Spinal cord (tissue), 10 donors: ENCODE measurements around the gene A1BG. TPM values are rescaled to one million over a fixed set of nuclear protein-coding genes. Genes with fewer than 3 reads are reported as not detected.

ENCODE experiments used
- DNase-seq, 6 donors: peaks; one replicate each; pipeline versions ENCODE4 v3.0.0 to v3.0.0-alpha.2; 2013 to 2015; ENCODE audit warnings: low spot score in 6 of 6, low read depth in 4 of 6
- H3K27ac ChIP-seq: one replicate; pipeline ENCODE4 v1.5.1; 2013; ENCODE audit warnings: low read depth, low read length, control low read depth
- H3K27me3 ChIP-seq: one replicate; pipeline ENCODE4 v1.6.1; 2013; ENCODE audit warnings: low read length; ENCODE audit not compliant: control insufficient read depth, insufficient read depth
- H3K36me3 ChIP-seq: one replicate; pipeline ENCODE4 v1.6.1; 2013; ENCODE audit warnings: low read length; ENCODE audit not compliant: control insufficient read depth, insufficient read depth
- H3K4me1 ChIP-seq: one replicate; pipeline ENCODE4 v1.6.1; 2013; ENCODE audit warnings: low read length; ENCODE audit not compliant: control insufficient read depth, insufficient read depth
- H3K4me3 ChIP-seq: one replicate; pipeline ENCODE4 v1.5.1; 2013; ENCODE audit warnings: low read depth, low read length, control low read depth
- H3K9me3 ChIP-seq: one replicate; pipeline ENCODE4 v1.6.1; 2013; ENCODE audit warnings: low read length; ENCODE audit not compliant: control insufficient read depth, insufficient read depth
- WGBS: methylation state at CpG from one replicate; pipeline ENCODE4 v1.1.5; 2013; ENCODE audit warnings: missing lambda C conversion rate; ENCODE audit not compliant: insufficient coverage; 5-methylcytosine and 5-hydroxymethylcytosine counted together
- polyA plus RNA-seq, 2 donors: library from polyadenylated mRNA; unstranded; fragments of 120-200 nt; gene quantifications; one replicate each; pipeline ENCODE4 v1.2.1, GENCODE V29; 2013; ENCODE audit not compliant: insufficient read length in 2 of 2
- total RNA-seq, 2 donors: library from RNA; depleted of rRNA in 1 of 2; stranded (reverse); fragments of 120-200 nt in 1 of 2; fragments of >200 nt in 1 of 2; gene quantifications; one replicate each; pipeline versions ENCODE4 v1.2.3 to v1.2.4, GENCODE V29; 2013 to 2014
- donor health status: healthy.

A1BG gene
- total and polyA plus RNA-seq, 4 donors = 2.0 to 10.8 (median 5.0) TPM

DNA sequence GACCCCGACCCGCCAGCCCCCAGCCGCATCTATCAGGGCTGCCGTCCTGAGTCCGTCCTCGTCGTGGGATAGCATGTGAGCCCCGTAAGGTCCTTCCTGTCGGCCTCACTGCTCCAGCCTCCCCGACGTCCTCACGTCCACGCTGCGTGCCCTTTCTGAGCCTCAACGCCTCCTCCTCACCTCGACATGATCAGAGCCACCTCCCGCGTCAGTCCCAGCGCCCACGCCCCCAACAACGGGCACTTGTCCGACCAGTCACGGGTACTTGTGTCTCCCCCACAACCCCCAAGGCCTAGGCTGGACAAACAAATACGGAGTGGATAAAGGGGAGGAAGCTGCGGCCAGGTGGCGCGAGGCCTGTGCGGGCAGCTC, 8.6 kb upstream of the A1BG start:
- no peak for DNase-seq
- WGBS = 1% methylated on average over 26 of the region's 28 CpGs
- H3K27me3 ChIP-seq = peaks cover 5% of the 10 kb centered on the region

GRCh38 chr19:58357481-58358145, 4.3 kb upstream of the A1BG start:
- 63% methylated on average over 15 of the region's 19 CpGs for WGBS
- peaks cover 27% of the 10 kb centered on the region for H3K4me1 ChIP-seq
- no peak for DNase-seq
- H3K27ac ChIP-seq = no peak overlapping the region
- H3K4me3 ChIP-seq = no peak overlapping the region
- no peaks in the 10 kb centered on the region for H3K9me3 ChIP-seq
- H3K36me3 ChIP-seq = peaks cover 61% of the 10 kb centered on the region
- H3K27me3 ChIP-seq = peaks cover 9% of the 10 kb centered on the region

More for the DNA sequence above, 8.6 kb upstream of the A1BG start:
- peaks cover 29% of the 10 kb centered on the region for H3K4me1 ChIP-seq
- no peaks in the 10 kb centered on the region for H3K9me3 ChIP-seq
- H3K27ac ChIP-seq = peak overlapping the region; percentile 98
- peak overlapping the region; percentile 92 for H3K4me3 ChIP-seq
- peaks cover 39% of the 10 kb centered on the region for H3K36me3 ChIP-seq

- peaks cover 25% of the 10 kb centered on the region for H3K4me1 ChIP-seq
- 52% methylated on average over 75 of the region's 75 CpGs for WGBS
- H3K9me3 ChIP-seq = no peaks in the 10 kb centered on the region
- H3K27me3 ChIP-seq = peaks cover 9% of the 10 kb centered on the region
- DNase-seq = peak in 2 of 6 donors; percentile 32 to 39
- H3K36me3 ChIP-seq = peaks cover 64% of the 10 kb centered on the region
- no peak overlapping the region for H3K4me3 ChIP-seq
- H3K27ac ChIP-seq = no peak overlapping the region
Observed at GRCh38 chr19:58356766-58357480, 3.6 kb upstream of the A1BG start.

- Histone ChIP-seq H3K4me3 (no peak overlapping the region), H3K27ac (no peak overlapping the region), H3K36me3 (peaks cover 66% of the 10 kb centered on the region), H3K27me3 (peaks cover 16% of the 10 kb centered on the region), H3K9me3 (no peaks in the 10 kb centered on the region), H3K4me1 (peaks cover 17% of the 10 kb centered on the region)
- DNase-seq = peak in 2 of 6 donors; percentile 46 to 60
- WGBS = 38% methylated on average over 94 of the region's 94 CpGs
Observed at GRCh38 chr19:58355908-58356765, 2.8 kb upstream of the A1BG start.

- peaks cover 23% of the 10 kb centered on the region for H3K4me1 ChIP-seq
- H3K27me3 ChIP-seq = peaks cover 24% of the 10 kb centered on the region
- H3K36me3 ChIP-seq = peaks cover 70% of the 10 kb centered on the region
- DNase-seq = no peak
- 94% methylated on average over 7 of the region's 10 CpGs for WGBS
- H3K27ac ChIP-seq = no peak overlapping the region
- no peak overlapping the region for H3K4me3 ChIP-seq
- H3K9me3 ChIP-seq = no peaks in the 10 kb centered on the region
Observed at GRCh38 chr19:58355215-58355796, 2.0 kb upstream of the A1BG start.

DNA sequence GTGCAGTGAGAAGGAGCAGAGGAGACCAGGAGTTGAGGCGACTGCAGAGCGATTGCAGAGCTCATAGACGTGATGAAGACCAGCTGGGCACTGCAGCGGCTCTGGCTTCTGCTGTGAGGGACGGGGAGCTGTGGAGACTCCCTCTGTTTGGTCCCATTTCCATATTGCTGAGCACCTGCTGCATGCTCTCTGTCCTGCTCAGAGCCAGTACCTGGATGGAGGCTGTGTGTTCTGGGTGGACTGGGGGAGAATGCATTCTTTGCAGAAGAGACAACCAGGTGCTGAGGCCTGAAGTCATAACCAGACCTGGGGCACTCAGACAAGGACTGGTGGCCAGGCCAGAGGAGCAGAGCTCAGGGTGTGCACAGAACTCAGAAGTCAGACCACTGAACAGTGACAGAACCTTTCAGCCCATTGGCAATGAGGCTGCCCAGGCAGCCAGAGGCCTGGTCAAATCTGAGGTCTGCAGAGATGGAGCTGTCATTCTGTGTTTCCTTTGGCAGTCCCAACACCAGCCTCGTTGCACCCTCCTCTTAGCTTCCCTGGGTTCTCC, 1.3 kb upstream of the A1BG start:
- peaks cover 31% of the 10 kb centered on the region for H3K27me3 ChIP-seq
- WGBS = 87% methylated on average over 6 of the region's 6 CpGs

GRCh38 chr19:58353717-58354477, 605 bp upstream of the A1BG start:
- peaks cover 65% of the 10 kb centered on the region for H3K36me3 ChIP-seq
- H3K27ac ChIP-seq = no peak overlapping the region
- H3K4me1 ChIP-seq = peaks cover 28% of the 10 kb centered on the region
- 91% methylated on average over 13 of the region's 15 CpGs for WGBS
- H3K27me3 ChIP-seq = peaks cover 38% of the 10 kb centered on the region
- H3K4me3 ChIP-seq = no peak overlapping the region
- no peak for DNase-seq
- no peaks in the 10 kb centered on the region for H3K9me3 ChIP-seq

More for the DNA sequence above, 1.3 kb upstream of the A1BG start:
- peaks cover 29% of the 10 kb centered on the region for H3K4me1 ChIP-seq
- peaks cover 70% of the 10 kb centered on the region for H3K36me3 ChIP-seq
- no peaks in the 10 kb centered on the region for H3K9me3 ChIP-seq
- H3K4me3 ChIP-seq = no peak overlapping the region
- no peak for DNase-seq
- H3K27ac ChIP-seq = no peak overlapping the region

- H3K27me3 ChIP-seq = peaks cover 48% of the 10 kb centered on the region
- no peak for DNase-seq
- peaks cover 48% of the 10 kb centered on the region for H3K36me3 ChIP-seq
- peaks cover 30% of the 10 kb centered on the region for H3K4me1 ChIP-seq
- 82% methylated on average over 20 of the region's 23 CpGs for WGBS
- no peak overlapping the region for H3K27ac ChIP-seq
- no peaks in the 10 kb centered on the region for H3K9me3 ChIP-seq
- H3K4me3 ChIP-seq = no peak overlapping the region
Observed at GRCh38 chr19:58351990-58352755, 1.1 kb downstream of the A1BG start.
